BJ (cell line): Measurements from ENCODE around the gene U2SURP. TPM values are rescaled to one million over a fixed set of nuclear protein-coding genes. Genes with fewer than 3 reads are reported as not detected.

Source experiments
- CTCF ChIA-PET: fragments of 350-600 bp; formaldehyde crosslinking; extraction: SDS; loops from one replicate; lab custom pipeline; 2021; ENCODE audit warnings: antibody characterized with exemption, inconsistent platforms; lab: Yijun Ruan, JAX
- POLR2A ChIA-PET: fragments of 300-600 bp; sonication (Branson Sonifier 250); formaldehyde crosslinking; extraction: SDS; loops from one replicate; lab custom pipeline; 2021; ENCODE audit warnings: antibody characterized with exemption; lab: Charles Lee
- DNase-seq: peaks from one replicate; pipeline ENCODE4 v3.0.0-alpha.2; 2011; ENCODE audit warnings: low read depth
- H3K27me3 ChIP-seq: 2 replicates; pipeline ENCODE4 v1.6.0; 2011; ENCODE audit warnings: low read length; ENCODE audit not compliant: control insufficient read depth, insufficient read depth
- H3K36me3 ChIP-seq: 2 replicates; pipeline ENCODE4 v1.5.1; 2011; ENCODE audit warnings: low read length; ENCODE audit not compliant: control insufficient read depth, insufficient read depth
- H3K4me3 ChIP-seq: 2 replicates; pipeline ENCODE4 v1.5.1; 2011; ENCODE audit warnings: low read depth, mild to moderate bottlenecking, control low read depth, low read length
- CTCF ChIP-seq: IDR thresholded peaks from 2 replicates; pipeline ENCODE4 v1.5.1; 2011; ENCODE audit warnings: low read depth, mild to moderate bottlenecking, control low read depth, inconsistent platforms, low read length, moderate library complexity; ENCODE audit not compliant: insufficient read depth
- polyA plus RNA-seq: library from polyadenylated mRNA; depleted of rRNA; stranded (reverse); fragments of >200 nt; gene quantifications from 2 replicates; pipeline ENCODE4 v1.2.3, GENCODE V29; 2011

Gene U2SURP
- polyA plus RNA-seq, 1 experiment: 22.6 TPM

GRCh38 chr3:142958707-142959106, 42.7 kb upstream of the U2SURP start:
- no peak overlapping the region for H3K4me3 ChIP-seq
- peaks cover 12% of the 10 kb centered on the region for H3K27me3 ChIP-seq
- DNase-seq: no peak
- TF ChIP-seq CTCF: no peak
- CTCF ChIA-PET: no interaction called here
- H3K36me3 ChIP-seq: no peaks in the 10 kb centered on the region
- POLR2A ChIA-PET: no interaction called here

GRCh38 chr3:142960322-142960850, 41.0 kb upstream of the U2SURP start:
- peaks cover 18% of the 10 kb centered on the region for H3K27me3 ChIP-seq
- ChIA-PET POLR2A (no interaction called here), CTCF (interaction anchor here (0.8 kb wide), 1 partner anchor 9 kb away, joined by 5 read pairs; no protein-coding TSS in a partner anchor)

GRCh38 chr3:142961539-142961938, 39.8 kb upstream of the U2SURP start:
- CTCF ChIA-PET: no interaction called here
- POLR2A ChIA-PET: interaction anchor here (0.6 kb wide), 1 partner anchor 873 kb away, joined by 4 read pairs; no protein-coding TSS in a partner anchor
- TF ChIP-seq CTCF: no peak
- Histone ChIP-seq H3K4me3 (no peak overlapping the region), H3K36me3 (no peaks in the 10 kb centered on the region), H3K27me3 (peaks cover 22% of the 10 kb centered on the region)
- DNase-seq: no peak

More at GRCh38 chr3:142960322-142960850, 41.0 kb upstream of the U2SURP start:
- Histone ChIP-seq H3K36me3 (no peaks in the 10 kb centered on the region), H3K4me3 (no peak overlapping the region)
- no peak for DNase-seq
- TF ChIP-seq CTCF: no peak

- Histone ChIP-seq H3K27me3 (peaks cover 21% of the 10 kb centered on the region), H3K4me3 (no peak overlapping the region), H3K36me3 (no peaks in the 10 kb centered on the region)
- CTCF ChIA-PET: no interaction called here
- DNase-seq: no peak
- TF ChIP-seq CTCF: no peak
- POLR2A ChIA-PET: no interaction called here
These were observed 39.2 kb upstream of the U2SURP start for GRCh38 chr3:142962175-142962519.

- no peak for TF ChIP-seq CTCF
- no peak overlapping the region for H3K4me3 ChIP-seq
- no peak for DNase-seq
- H3K27me3 ChIP-seq: peaks cover 21% of the 10 kb centered on the region
- ChIA-PET CTCF (no interaction called here), POLR2A (no interaction called here)
- no peaks in the 10 kb centered on the region for H3K36me3 ChIP-seq
These were observed 38.7 kb upstream of the U2SURP start for GRCh38 chr3:142962520-142963233.
